ENCODE results near the gene AIP. TPM values are rescaled to one million over a fixed set of nuclear protein-coding genes. Genes with fewer than 3 reads are reported as not detected.

The AIP gene
- total RNA-seq, 1 donor from 2014 or later = 39.5 TPM

- Mint-ChIP-seq H3K9me3 (ENCODE audit: low read depth) (no peaks in the 10 kb centered on the region), H3K4me3 (ENCODE audit: low read depth) (no peak within 1 kb of the TSS), H3K4me1 (ENCODE audit: low read depth) (no peaks in the 10 kb centered on the region), H3K36me3 (ENCODE audit: insufficient read depth) (no peaks in the 10 kb centered on the region), H3K27me3 (peaks cover 4% of the 10 kb centered on the region), H3K27ac (no peak within 1 kb of the TSS)
- TF ChIP-seq CTCF (IDR thresholded peaks at IDR 0.05; ENCODE audit: unreplicated experiment) = no peak
- no peak for DNase-seq (ENCODE audit: low spot score, unreplicated experiment)
Measured at GRCh38 chr11:67455054-67455453, 27.8 kb upstream of the AIP start, which contains the start of gene CABP4. Gene CABP4, plus strand, starts transcription at chr11:67455354. Its CDS starts 70 bp downstream, at chr11:67455424.

- Mint-ChIP-seq H3K36me3 (ENCODE audit: insufficient read depth) (no peaks in the 10 kb centered on the region), H3K4me1 (ENCODE audit: low read depth) (no peaks in the 10 kb centered on the region), H3K27me3 (peaks cover 4% of the 10 kb centered on the region), H3K4me3 (ENCODE audit: low read depth) (no peak overlapping the region), H3K9me3 (ENCODE audit: low read depth) (no peaks in the 10 kb centered on the region), H3K27ac (no peak overlapping the region)
- no peak for DNase-seq (ENCODE audit: low spot score, unreplicated experiment)
- no peak for TF ChIP-seq CTCF (IDR thresholded peaks at IDR 0.05; ENCODE audit: unreplicated experiment)
Measured at GRCh38 chr11:67456068-67456705, 26.6 kb upstream of the AIP start.

- no peaks in the 10 kb centered on the region for H3K9me3 Mint-ChIP-seq (ENCODE audit: low read depth)
- H3K27me3 Mint-ChIP-seq = peaks cover 4% of the 10 kb centered on the region
- H3K36me3 Mint-ChIP-seq (ENCODE audit: insufficient read depth) = no peaks in the 10 kb centered on the region
- H3K27ac Mint-ChIP-seq = peak overlapping the region; percentile 52
- H3K4me3 Mint-ChIP-seq (ENCODE audit: low read depth) = no peak overlapping the region
- no peak for DNase-seq (ENCODE audit: low spot score, unreplicated experiment)
- TF ChIP-seq CTCF (IDR thresholded peaks at IDR 0.05; ENCODE audit: unreplicated experiment) = no peak
- H3K4me1 Mint-ChIP-seq (ENCODE audit: low read depth) = no peaks in the 10 kb centered on the region
Measured at GRCh38 chr11:67457453-67457852, 25.4 kb upstream of the AIP start.

GRCh38 chr11:67458266-67458665 lies 24.6 kb upstream of the AIP start:
- Mint-ChIP-seq H3K27ac (no peak overlapping the region), H3K4me3 (ENCODE audit: low read depth) (no peak overlapping the region), H3K36me3 (ENCODE audit: insufficient read depth) (no peaks in the 10 kb centered on the region), H3K27me3 (peaks cover 4% of the 10 kb centered on the region), H3K9me3 (ENCODE audit: low read depth) (no peaks in the 10 kb centered on the region), H3K4me1 (ENCODE audit: low read depth) (no peaks in the 10 kb centered on the region)
- TF ChIP-seq CTCF (IDR thresholded peaks at IDR 0.05; ENCODE audit: unreplicated experiment) = no peak
- DNase-seq (ENCODE audit: low spot score, unreplicated experiment) = no peak

GRCh38 chr11:67463186-67463585 lies 19.6 kb upstream of the AIP start:
- Mint-ChIP-seq H3K36me3 (ENCODE audit: insufficient read depth) (no peaks in the 10 kb centered on the region), H3K4me3 (ENCODE audit: low read depth) (no peak overlapping the region), H3K4me1 (ENCODE audit: low read depth) (peaks cover 9% of the 10 kb centered on the region), H3K27ac (no peak overlapping the region), H3K9me3 (ENCODE audit: low read depth) (no peaks in the 10 kb centered on the region), H3K27me3 (no peaks in the 10 kb centered on the region)
- no peak for DNase-seq (ENCODE audit: low spot score, unreplicated experiment)
- no peak for TF ChIP-seq CTCF (IDR thresholded peaks at IDR 0.05; ENCODE audit: unreplicated experiment)

Data from progenitor cell of endocrine pancreas (in vitro differentiated cells).